ENCODE data around the gene VPS41. TPM values are rescaled to one million over a fixed set of nuclear protein-coding genes. Genes with fewer than 3 reads are reported as not detected.

The VPS41 gene
- total and polyA plus RNA-seq, 2 donors from 2014 or later = 21.8 to 94.0 TPM

GRCh38 chr7:38751416-38751815 is 157.6 kb downstream of the VPS41 start:
- H3K27ac ChIP-seq (ENCODE audit: low read depth in 2 of 2, low read length in 2 of 2) = no peak overlapping the region
- no peaks in the 10 kb centered on the region for H3K27me3 ChIP-seq (ENCODE audit: control insufficient read depth, insufficient read depth, low read length)
- H3K9ac ChIP-seq (ENCODE audit: low read length in 3 of 3) = no peak overlapping the region
- no peak for DNase-seq
- H3K9me3 ChIP-seq (ENCODE audit: control insufficient read depth in 2 of 3, insufficient read depth in 1 of 3, low read length in 3 of 3) = no peaks in the 10 kb centered on the region
- intact Hi-C loops (cut with DNase I) = no loop called here
- no peak for FAIRE-seq
- H3K36me3 ChIP-seq (ENCODE audit: control insufficient read depth in 2 of 3, insufficient read depth in 3 of 3, low read length in 3 of 3) = peaks cover 0 to 14% (median 12%) of the 10 kb centered on the region in 3 donors
- H3K4me1 ChIP-seq (ENCODE audit: control insufficient read depth in 2 of 3, insufficient read depth in 2 of 3, low read depth in 1 of 3, low read length in 3 of 3) = no peaks in the 10 kb centered on the region
- no peak overlapping the region for H3K4me3 ChIP-seq (ENCODE audit: low read length in 3 of 3)
- TF ChIP-seq CTCF (IDR thresholded peaks at IDR 0.05; ENCODE audit: borderline replicate concordance, extremely low read depth, insufficient read depth) = no peak

GRCh38 chr7:38748056-38748610 is 160.9 kb downstream of the VPS41 start:
- intact Hi-C loops (cut with DNase I) = no loop called here
- H3K36me3 ChIP-seq (ENCODE audit: control insufficient read depth in 2 of 3, insufficient read depth in 3 of 3, low read length in 3 of 3) = peaks cover 3 to 20% (median 8%) of the 10 kb centered on the region in 3 donors

GRCh38 chr7:38746438-38746837 is 162.6 kb downstream of the VPS41 start:
- Histone ChIP-seq H3K9me3 (ENCODE audit: control insufficient read depth in 2 of 3, insufficient read depth in 1 of 3, low read length in 3 of 3) (no peaks in the 10 kb centered on the region), H3K9ac (ENCODE audit: low read length in 3 of 3) (no peak overlapping the region), H3K4me1 (ENCODE audit: control insufficient read depth in 2 of 3, insufficient read depth in 2 of 3, low read depth in 1 of 3, low read length in 3 of 3) (no peaks in the 10 kb centered on the region), H3K27me3 (ENCODE audit: control insufficient read depth, insufficient read depth, low read length) (no peaks in the 10 kb centered on the region), H3K4me3 (ENCODE audit: low read length in 3 of 3) (no peak overlapping the region), H3K36me3 (ENCODE audit: control insufficient read depth in 2 of 3, insufficient read depth in 3 of 3, low read length in 3 of 3) (peaks cover 3 to 27% (median 7%) of the 10 kb centered on the region in 3 donors), H3K27ac (ENCODE audit: low read depth in 2 of 2, low read length in 2 of 2) (no peak overlapping the region)
- TF ChIP-seq CTCF (IDR thresholded peaks at IDR 0.05; ENCODE audit: borderline replicate concordance, extremely low read depth, insufficient read depth) = no peak
- FAIRE-seq = no peak
- no peak for DNase-seq
- intact Hi-C loops (cut with DNase I) = no loop called here

More at GRCh38 chr7:38748056-38748610, 160.9 kb downstream of the VPS41 start:
- Histone ChIP-seq H3K27ac (ENCODE audit: low read depth in 2 of 2, low read length in 2 of 2) (no peak overlapping the region), H3K9ac (ENCODE audit: low read length in 3 of 3) (no peak overlapping the region), H3K27me3 (ENCODE audit: control insufficient read depth, insufficient read depth, low read length) (no peaks in the 10 kb centered on the region), H3K4me1 (ENCODE audit: control insufficient read depth in 2 of 3, insufficient read depth in 2 of 3, low read depth in 1 of 3, low read length in 3 of 3) (no peaks in the 10 kb centered on the region), H3K4me3 (ENCODE audit: low read length in 3 of 3) (no peak overlapping the region), H3K9me3 (ENCODE audit: control insufficient read depth in 2 of 3, insufficient read depth in 1 of 3, low read length in 3 of 3) (no peaks in the 10 kb centered on the region)
- DNase-seq (peak in 1 of 5 donors; percentile 35), FAIRE-seq (peak; percentile 78)
- TF ChIP-seq CTCF (IDR thresholded peaks at IDR 0.05; ENCODE audit: borderline replicate concordance, extremely low read depth, insufficient read depth) = peak; percentile 12

- intact Hi-C loops (cut with DNase I) = no loop called here
- Histone ChIP-seq H3K27me3 (ENCODE audit: control insufficient read depth, insufficient read depth, low read length) (no peaks in the 10 kb centered on the region), H3K9me3 (ENCODE audit: control insufficient read depth in 2 of 3, insufficient read depth in 1 of 3, low read length in 3 of 3) (no peaks in the 10 kb centered on the region), H3K4me1 (ENCODE audit: control insufficient read depth in 2 of 3, insufficient read depth in 2 of 3, low read depth in 1 of 3, low read length in 3 of 3) (no peaks in the 10 kb centered on the region), H3K9ac (ENCODE audit: low read length in 3 of 3) (no peak overlapping the region), H3K4me3 (ENCODE audit: low read length in 3 of 3) (no peak overlapping the region), H3K27ac (ENCODE audit: low read depth in 2 of 2, low read length in 2 of 2) (no peak overlapping the region), H3K36me3 (ENCODE audit: control insufficient read depth in 2 of 3, insufficient read depth in 3 of 3, low read length in 3 of 3) (peaks cover 6 to 37% (median 7%) of the 10 kb centered on the region in 3 donors)
- no peak for TF ChIP-seq CTCF (IDR thresholded peaks at IDR 0.05; ENCODE audit: borderline replicate concordance, extremely low read depth, insufficient read depth)
- DNase-seq (no peak), FAIRE-seq (no peak)
Observed at GRCh38 chr7:38744746-38745145, 164.2 kb downstream of the VPS41 start.
